Measurements from ENCODE around the gene KIF25.
"Not testable (repeated sequence)": the region's sequence is repeated elsewhere in the genome, so short reads cannot be mapped to it uniquely, and the experiment has no call there.

The KIF25 gene

GRCh38 chr6:167996424-167997199 lies 859 bp upstream of the KIF25 start:
- POLR2A ChIA-PET (ENCODE audit: low non-redundant PET): no interaction called here
- no peak overlapping the region for H3K27ac ChIP-seq
- no peak for DNase-seq (ENCODE audit: low spot score)
- CTCF ChIA-PET: no interaction called here
- no peak for TF ChIP-seq CTCF (conservative IDR thresholded peaks at IDR 0.05; ENCODE audit: low read depth)

- no peak for TF ChIP-seq CTCF (conservative IDR thresholded peaks at IDR 0.05; ENCODE audit: low read depth)
- H3K27ac ChIP-seq: no peak overlapping the region
- ChIA-PET CTCF (no interaction called here), POLR2A (ENCODE audit: low non-redundant PET) (no interaction called here)
- DNase-seq (ENCODE audit: low spot score): no peak
These were observed 744 bp downstream of the KIF25 start for GRCh38 chr6:167998215-167998614.

- TF ChIP-seq CTCF (conservative IDR thresholded peaks at IDR 0.05; ENCODE audit: low read depth): no peak
- DNase-seq (ENCODE audit: low spot score): no peak
- H3K27ac ChIP-seq: no peak overlapping the region
- ChIA-PET POLR2A (ENCODE audit: low non-redundant PET) (no interaction called here), CTCF (interaction anchor here (0.6 kb wide), 1 partner anchor 36 kb away, joined by 3 read pairs; no protein-coding TSS in a partner anchor)
These were observed 2.9 kb downstream of the KIF25 start for GRCh38 chr6:168000198-168001028.

- no peak for DNase-seq (ENCODE audit: low spot score)
- ChIA-PET POLR2A (ENCODE audit: low non-redundant PET) (no interaction called here), CTCF (interaction anchor here (0.6 kb wide), 1 partner anchor 37 kb away, joined by 3 read pairs; no protein-coding TSS in a partner anchor)
- no peak overlapping the region for H3K27ac ChIP-seq
- TF ChIP-seq CTCF (conservative IDR thresholded peaks at IDR 0.05; ENCODE audit: low read depth): no peak
These were observed 3.5 kb downstream of the KIF25 start for GRCh38 chr6:168001029-168001332.

GRCh38 chr6:168001514-168001913 lies 4.0 kb downstream of the KIF25 start:
- POLR2A ChIA-PET (ENCODE audit: low non-redundant PET); CTCF ChIA-PET; H3K27ac ChIP-seq; DNase-seq (ENCODE audit: low spot score): not testable (repeated sequence)

GRCh38 chr6:168002804-168003203 lies 5.3 kb downstream of the KIF25 start:
- ChIA-PET CTCF (interaction anchor here (1.0 kb wide), 1 partner anchor 34 kb away, joined by 3 read pairs; no protein-coding TSS in a partner anchor), POLR2A (ENCODE audit: low non-redundant PET) (no interaction called here)
- H3K27ac ChIP-seq: no peak overlapping the region
- no peak for DNase-seq (ENCODE audit: low spot score)
- TF ChIP-seq CTCF (conservative IDR thresholded peaks at IDR 0.05; ENCODE audit: low read depth): no peak

- CTCF ChIA-PET: no interaction called here
- POLR2A ChIA-PET (ENCODE audit: low non-redundant PET): no interaction called here
- no peak for TF ChIP-seq CTCF (conservative IDR thresholded peaks at IDR 0.05; ENCODE audit: low read depth)
- no peak overlapping the region for H3K27ac ChIP-seq
- no peak for DNase-seq (ENCODE audit: low spot score)
These were observed 6.6 kb downstream of the KIF25 start for GRCh38 chr6:168004023-168004422.

Measured in RWPE1 (cell line).